Activated CD8-positive, alpha-beta T cell treated with anti-CD3 and anti-CD28 coated beads, Interleukin-2, amount 10 ng/mL, durations not matched to agents 7 days and 5 days (primary cell): Measurements from ENCODE around the gene DCUN1D3. TPM values are rescaled to one million over a fixed set of nuclear protein-coding genes. Genes with fewer than 3 reads are reported as not detected.

Source experiments
- ATAC-seq: fragments of 150-1000 bp; cut with Tn5 transposase; one replicate; pipeline ENCODE4 v1.10.0; 2021; ENCODE audit warnings: moderate library complexity
- CTCF ChIA-PET: fragments of 350-600 bp; sonication (Branson Sonifier 250); formaldehyde crosslinking; loops from one replicate; lab custom pipeline; 2021; ENCODE audit warnings: antibody characterized with exemption; lab: Charles Lee
- POLR2A ChIA-PET: fragments of 350-600 bp; sonication (Branson Sonifier 250); formaldehyde crosslinking; loops from one replicate; lab custom pipeline; 2021; ENCODE audit warnings: antibody characterized with exemption; lab: Charles Lee
- DNase-seq: peaks from one replicate; pipeline ENCODE4 v3.0.0-alpha.2; 2020
- H3K27ac Mint-ChIP-seq: one replicate; pipeline ENCODE4 v1.8.0; 2021; ENCODE audit warnings: mild to moderate bottlenecking, mixed read lengths
- H3K27me3 Mint-ChIP-seq: one replicate; pipeline ENCODE4 v1.8.0; 2021; ENCODE audit warnings: low read depth, mixed read lengths
- H3K36me3 Mint-ChIP-seq: one replicate; pipeline ENCODE4 v1.8.0; 2021; ENCODE audit warnings: low read depth, mixed read lengths
- H3K4me1 Mint-ChIP-seq: one replicate; pipeline ENCODE4 v1.8.0; 2021; ENCODE audit warnings: low read depth, mixed read lengths
- H3K4me3 Mint-ChIP-seq: one replicate; pipeline ENCODE4 v1.8.0; 2021; ENCODE audit warnings: mild to moderate bottlenecking, mixed read lengths
- H3K9me3 Mint-ChIP-seq: one replicate; pipeline ENCODE4 v1.8.0; 2022; ENCODE audit warnings: mixed read lengths; ENCODE audit not compliant: insufficient read depth
- total RNA-seq, 2 experiments: library from RNA; stranded (reverse); gene quantifications; one replicate each; pipeline ENCODE4 v1.2.3, GENCODE V29; 2021

DCUN1D3 gene
- total RNA-seq, 2 experiments from 2014 or later: 10.0 to 10.7 TPM

GRCh38 chr16:20860361-20860760 lies 39.8 kb downstream of the DCUN1D3 start:
- ATAC-seq: no peak
- POLR2A ChIA-PET: no interaction called here
- no peaks in the 10 kb centered on the region for H3K9me3 Mint-ChIP-seq
- H3K4me3 Mint-ChIP-seq: no peak overlapping the region
- peaks cover 30% of the 10 kb centered on the region for H3K36me3 Mint-ChIP-seq
- H3K27me3 Mint-ChIP-seq: no peaks in the 10 kb centered on the region
- CTCF ChIA-PET: no interaction called here
- no peak overlapping the region for H3K27ac Mint-ChIP-seq
- no peak for DNase-seq
- peaks cover 15% of the 10 kb centered on the region for H3K4me1 Mint-ChIP-seq

- no peak overlapping the region for H3K27ac Mint-ChIP-seq
- peaks cover 32% of the 10 kb centered on the region for H3K36me3 Mint-ChIP-seq
- DNase-seq: no peak
- POLR2A ChIA-PET: no interaction called here
- no peaks in the 10 kb centered on the region for H3K27me3 Mint-ChIP-seq
- peaks cover 13% of the 10 kb centered on the region for H3K4me1 Mint-ChIP-seq
- no peak for ATAC-seq
- CTCF ChIA-PET: no interaction called here
- H3K4me3 Mint-ChIP-seq: no peak overlapping the region
- no peaks in the 10 kb centered on the region for H3K9me3 Mint-ChIP-seq
These were observed 40.5 kb downstream of the DCUN1D3 start for GRCh38 chr16:20859699-20860098.

GRCh38 chr16:20859229-20859628 lies 40.9 kb downstream of the DCUN1D3 start:
- peaks cover 29% of the 10 kb centered on the region for H3K36me3 Mint-ChIP-seq
- H3K4me1 Mint-ChIP-seq: peaks cover 10% of the 10 kb centered on the region
- H3K9me3 Mint-ChIP-seq: no peaks in the 10 kb centered on the region
- DNase-seq (no peak), ATAC-seq (no peak)
- H3K4me3 Mint-ChIP-seq: no peak overlapping the region
- no peaks in the 10 kb centered on the region for H3K27me3 Mint-ChIP-seq
- no peak overlapping the region for H3K27ac Mint-ChIP-seq
- ChIA-PET POLR2A (no interaction called here), CTCF (no interaction called here)

- POLR2A ChIA-PET: interaction anchor here (1.5 kb wide), 1 partner anchor 17 kb away, joined by 4 read pairs; no protein-coding TSS in a partner anchor
- Mint-ChIP-seq H3K27me3 (no peaks in the 10 kb centered on the region), H3K36me3 (peaks cover 27% of the 10 kb centered on the region), H3K27ac (no peak overlapping the region), H3K4me3 (no peak overlapping the region), H3K4me1 (peaks cover 10% of the 10 kb centered on the region), H3K9me3 (no peaks in the 10 kb centered on the region)
- no peak for DNase-seq
- CTCF ChIA-PET: interaction anchor here (0.9 to 1.8 kb wide), 2 partner anchors 9 to 51 kb away, joined by 3 to 5 read pairs; partner anchors contain the start of genes ERI2 and REXO5
- no peak for ATAC-seq
These were observed 42.9 kb downstream of the DCUN1D3 start for GRCh38 chr16:20857281-20857680.

- H3K36me3 Mint-ChIP-seq: peaks cover 21% of the 10 kb centered on the region
- ChIA-PET POLR2A (interaction anchor here (1.2 kb wide), 1 partner anchor 45 kb away, joined by 4 read pairs; the partner anchor contains the start of genes DCUN1D3 and LYRM1), CTCF (interaction anchor here (1.9 kb wide), 1 partner anchor 20 kb away, joined by 6 read pairs; no protein-coding TSS in a partner anchor)
- no peaks in the 10 kb centered on the region for H3K9me3 Mint-ChIP-seq
- H3K4me3 Mint-ChIP-seq: no peak overlapping the region
- DNase-seq (no peak), ATAC-seq (no peak)
- no peaks in the 10 kb centered on the region for H3K27me3 Mint-ChIP-seq
- H3K4me1 Mint-ChIP-seq: peaks cover 19% of the 10 kb centered on the region
- H3K27ac Mint-ChIP-seq: no peak overlapping the region
These were observed 45.2 kb downstream of the DCUN1D3 start for GRCh38 chr16:20854963-20855362.

GRCh38 chr16:20853981-20854620 lies 46.1 kb downstream of the DCUN1D3 start:
- POLR2A ChIA-PET: interaction anchor here (1.0 to 1.2 kb wide), 2 partner anchors 21 to 46 kb away, joined by 4 read pairs; partner anchors contain the start of genes DCUN1D3 and LYRM1

GRCh38 chr16:20853143-20853542 lies 47.0 kb downstream of the DCUN1D3 start:
- H3K27ac Mint-ChIP-seq: no peak overlapping the region
- no peaks in the 10 kb centered on the region for H3K9me3 Mint-ChIP-seq
- DNase-seq: no peak
- POLR2A ChIA-PET: no interaction called here
- peaks cover 24% of the 10 kb centered on the region for H3K4me1 Mint-ChIP-seq
- CTCF ChIA-PET: interaction anchor here (0.5 to 1.7 kb wide), 6 partner anchors 22 to 337 kb away, joined by 3 to 9 read pairs (median 4); partner anchors contain the start of genes DCUN1D3, ERI2, LYRM1 and REXO5
- no peak overlapping the region for H3K4me3 Mint-ChIP-seq
- no peaks in the 10 kb centered on the region for H3K27me3 Mint-ChIP-seq
- ATAC-seq: no peak
- H3K36me3 Mint-ChIP-seq: peaks cover 18% of the 10 kb centered on the region

More at GRCh38 chr16:20853981-20854620, 46.1 kb downstream of the DCUN1D3 start:
- H3K27me3 Mint-ChIP-seq: no peaks in the 10 kb centered on the region
- DNase-seq (no peak), ATAC-seq (no peak)
- H3K4me1 Mint-ChIP-seq: peaks cover 24% of the 10 kb centered on the region
- no peak overlapping the region for H3K4me3 Mint-ChIP-seq
- no peak overlapping the region for H3K27ac Mint-ChIP-seq
- CTCF ChIA-PET: interaction anchor here (1.3 kb wide), 2 partner anchors 21 to 46 kb away, joined by 4 to 9 read pairs; partner anchors contain the start of genes DCUN1D3 and LYRM1
- no peaks in the 10 kb centered on the region for H3K9me3 Mint-ChIP-seq
- peaks cover 18% of the 10 kb centered on the region for H3K36me3 Mint-ChIP-seq

GRCh38 chr16:20851601-20852000 lies 48.6 kb downstream of the DCUN1D3 start:
- no peak for ATAC-seq
- Mint-ChIP-seq H3K27ac (no peak overlapping the region), H3K4me3 (no peak overlapping the region), H3K36me3 (peaks cover 20% of the 10 kb centered on the region), H3K27me3 (no peaks in the 10 kb centered on the region), H3K9me3 (no peaks in the 10 kb centered on the region), H3K4me1 (peaks cover 31% of the 10 kb centered on the region)
- ChIA-PET CTCF (interaction anchor here (1.1 to 4.0 kb wide), 11 partner anchors 14 to 232 kb away, joined by 3 to 42 read pairs (median 8); partner anchors contain the start of genes DCUN1D3 and LYRM1), POLR2A (interaction anchor here (1.6 kb wide), 1 partner anchor 48 kb away, joined by 4 read pairs; the partner anchor contains the start of gene DCUN1D3)
- DNase-seq: no peak

GRCh38 chr16:20850981-20851380 lies 49.2 kb downstream of the DCUN1D3 start:
- H3K4me3 Mint-ChIP-seq: no peak overlapping the region
- H3K36me3 Mint-ChIP-seq: peaks cover 26% of the 10 kb centered on the region
- ATAC-seq (no peak), DNase-seq (no peak)
- H3K9me3 Mint-ChIP-seq: no peaks in the 10 kb centered on the region
- H3K4me1 Mint-ChIP-seq: peaks cover 33% of the 10 kb centered on the region
- no peaks in the 10 kb centered on the region for H3K27me3 Mint-ChIP-seq
- ChIA-PET POLR2A (interaction anchor here (1.6 kb wide), 1 partner anchor 49 kb away, joined by 4 read pairs; the partner anchor contains the start of gene DCUN1D3), CTCF (interaction anchor here (0.8 to 4.0 kb wide), 30 partner anchors 15 to 308 kb away, joined by 3 to 42 read pairs (median 5); partner anchors contain the start of gene LYRM1)
- H3K27ac Mint-ChIP-seq: no peak overlapping the region

- Mint-ChIP-seq H3K4me3 (no peak overlapping the region), H3K27ac (no peak overlapping the region), H3K27me3 (no peaks in the 10 kb centered on the region), H3K9me3 (no peaks in the 10 kb centered on the region), H3K36me3 (peaks cover 27% of the 10 kb centered on the region), H3K4me1 (peaks cover 41% of the 10 kb centered on the region)
- DNase-seq (peak; percentile 69), ATAC-seq (peak; percentile 70)
- ChIA-PET POLR2A (interaction anchor here (1.0 kb wide), 1 partner anchor 25 kb away, joined by 4 read pairs; no protein-coding TSS in a partner anchor), CTCF (interaction anchor here (0.5 to 4.0 kb wide), 47 partner anchors 9 to 707 kb away, joined by 3 to 42 read pairs (median 4); partner anchors contain the start of genes ERI2, LYRM1 and REXO5)
These were observed 50.4 kb downstream of the DCUN1D3 start for GRCh38 chr16:20849589-20850390.

- ChIA-PET POLR2A (interaction anchor here (3.0 kb wide), 1 partner anchor 53 kb away, joined by 7 read pairs; the partner anchor contains the start of genes DCUN1D3 and LYRM1), CTCF (interaction anchor here (1.3 to 4.0 kb wide), 5 partner anchors 27 to 236 kb away, joined by 3 to 35 read pairs (median 5); partner anchors contain the start of genes ERI2 and REXO5)
- Mint-ChIP-seq H3K27me3 (no peaks in the 10 kb centered on the region), H3K4me1 (peaks cover 56% of the 10 kb centered on the region), H3K9me3 (no peaks in the 10 kb centered on the region), H3K27ac (peak overlapping the region; percentile 36), H3K4me3 (no peak overlapping the region), H3K36me3 (peaks cover 34% of the 10 kb centered on the region)
- ATAC-seq: no peak
- DNase-seq: no peak
These were observed 52.6 kb downstream of the DCUN1D3 start for GRCh38 chr16:20847550-20847949.
